Skeletal muscle tissue (tissue), 4 donors: ENCODE results near the gene ARV1. TPM values are rescaled to one million over a fixed set of nuclear protein-coding genes. Genes with fewer than 3 reads are reported as not detected.

Source experiments
- H3K27ac ChIP-seq: one replicate; pipeline ENCODE4 v1.7.0; 2013; ENCODE audit warnings: mild to moderate bottlenecking, low read depth, low read length, inconsistent platforms
- H3K27me3 ChIP-seq, 3 donors: one replicate each; pipeline ENCODE4 v1.7.0; 2013; ENCODE audit warnings: low read length in 3 of 3; ENCODE audit not compliant: control insufficient read depth in 3 of 3, insufficient read depth in 3 of 3
- H3K36me3 ChIP-seq, 3 donors: one replicate each; pipeline ENCODE4 v1.7.0; 2013; ENCODE audit warnings: low read length in 3 of 3; ENCODE audit not compliant: control insufficient read depth in 3 of 3, insufficient read depth in 3 of 3
- H3K4me1 ChIP-seq, 3 donors: one replicate each; pipeline ENCODE4 v1.7.0; 2013; ENCODE audit warnings: low read length in 3 of 3, mild to moderate bottlenecking in 3 of 3; ENCODE audit not compliant: control insufficient read depth in 3 of 3, insufficient read depth in 3 of 3
- H3K4me3 ChIP-seq, 3 donors: one replicate each; pipeline ENCODE4 v1.7.0; 2013; ENCODE audit warnings: low read length in 3 of 3
- H3K9ac ChIP-seq, 3 donors: one replicate each; pipeline ENCODE4 v1.7.0; 2013; ENCODE audit warnings: low read length in 3 of 3, mild to moderate bottlenecking in 3 of 3, moderate library complexity in 2 of 3, low read depth in 1 of 3
- H3K9me3 ChIP-seq, 3 donors: one replicate each; pipeline ENCODE4 v1.7.0; 2013; ENCODE audit warnings: low read length in 3 of 3; ENCODE audit not compliant: control insufficient read depth in 3 of 3
- total RNA-seq: library from RNA; depleted of rRNA; stranded (reverse); fragments of >200 nt; gene quantifications from one replicate; pipeline ENCODE4 v1.2.3, GENCODE V29; 2014
- donor health status: Osteomylitis.

Gene ARV1
- total RNA-seq, 1 donor from 2014 or later, result 10.4 TPM

DNA sequence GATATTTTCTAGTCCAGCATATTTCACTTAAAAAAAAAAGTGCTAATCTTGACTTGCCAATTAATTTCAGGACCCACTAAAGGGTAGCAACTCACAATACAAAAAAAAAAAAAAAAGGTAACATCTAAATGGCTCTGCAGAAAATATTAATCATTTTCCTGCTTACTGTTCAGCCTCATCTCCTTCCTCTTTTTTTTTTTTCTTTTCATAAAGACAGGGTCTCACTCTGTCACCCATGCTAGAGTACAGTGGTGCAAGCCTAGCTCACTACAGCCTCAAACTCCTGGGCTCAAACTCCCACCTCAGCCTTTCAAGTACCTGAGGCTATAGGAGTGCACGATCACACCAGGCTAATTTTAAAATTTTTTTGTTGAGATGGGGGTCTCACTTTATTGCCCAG, 30.6 kb upstream of the ARV1 start:
- no peaks in the 10 kb centered on the region for H3K4me1 ChIP-seq
- H3K4me3 ChIP-seq, result no peak overlapping the region
- H3K9ac ChIP-seq, result no peak overlapping the region
- H3K36me3 ChIP-seq, result peaks cover 2 to 7% (median 6%) of the 10 kb centered on the region in 3 donors
- no peaks in the 10 kb centered on the region for H3K9me3 ChIP-seq
- H3K27ac ChIP-seq, result no peak overlapping the region
- no peaks in the 10 kb centered on the region for H3K27me3 ChIP-seq

- no peaks in the 10 kb centered on the region for H3K27me3 ChIP-seq
- no peak overlapping the region for H3K4me3 ChIP-seq
- H3K9ac ChIP-seq, result no peak overlapping the region
- H3K36me3 ChIP-seq, result peaks cover 2 to 11% (median 6%) of the 10 kb centered on the region in 3 donors
- H3K27ac ChIP-seq, result no peak overlapping the region
- no peaks in the 10 kb centered on the region for H3K4me1 ChIP-seq
- no peaks in the 10 kb centered on the region for H3K9me3 ChIP-seq
Measured at GRCh38 chr1:230948903-230949302, 30.0 kb upstream of the ARV1 start.

DNA sequence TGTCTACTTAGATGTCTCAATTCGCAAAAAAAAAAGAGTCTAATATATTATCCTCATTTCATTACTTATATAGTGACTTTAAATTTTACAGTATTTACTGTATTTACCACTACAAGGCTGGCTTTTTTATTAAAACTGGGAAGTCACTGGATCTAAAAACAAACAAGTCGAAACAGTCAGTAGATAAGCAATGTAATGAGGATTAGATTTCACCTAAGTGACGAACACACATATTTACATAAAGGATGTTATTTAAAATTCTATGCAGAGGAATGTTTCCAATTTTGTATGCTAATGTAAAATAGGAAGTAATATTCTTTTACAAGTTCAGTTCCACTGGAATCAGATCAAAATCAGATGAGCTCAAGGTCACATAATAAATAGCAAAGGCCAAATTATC, 28.5 kb upstream of the ARV1 start:
- no peaks in the 10 kb centered on the region for H3K27me3 ChIP-seq
- H3K9ac ChIP-seq, result no peak overlapping the region
- H3K36me3 ChIP-seq, result peaks cover 0 to 9% (median 6%) of the 10 kb centered on the region in 3 donors
- H3K27ac ChIP-seq, result no peak overlapping the region
- H3K4me3 ChIP-seq, result no peak overlapping the region
- no peaks in the 10 kb centered on the region for H3K9me3 ChIP-seq
- H3K4me1 ChIP-seq, result no peaks in the 10 kb centered on the region

DNA sequence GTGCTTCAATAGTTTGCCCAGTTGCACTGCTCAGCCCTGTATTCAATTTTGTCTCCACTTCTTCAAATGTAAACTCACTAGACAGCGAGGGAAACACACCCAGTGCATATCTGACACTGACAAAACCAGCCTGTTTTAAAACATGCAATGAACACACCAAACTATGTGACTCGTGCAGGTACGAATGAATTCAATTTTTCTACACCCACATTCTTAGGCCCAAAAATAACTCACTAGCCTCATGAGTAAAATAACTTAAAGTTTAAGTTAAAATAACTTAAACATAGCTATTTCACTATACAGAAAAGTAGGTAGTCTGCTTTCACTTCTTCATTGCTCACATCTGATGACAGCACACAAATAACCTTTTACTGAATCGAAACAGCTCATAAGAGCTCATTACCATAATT, 21.3 kb upstream of the ARV1 start:
- Histone ChIP-seq H3K36me3 (peaks cover 3 to 18% (median 11%) of the 10 kb centered on the region in 3 donors), H3K4me3 (no peak overlapping the region), H3K9ac (no peak overlapping the region), H3K27me3 (no peaks in the 10 kb centered on the region), H3K27ac (no peak overlapping the region), H3K4me1 (no peaks in the 10 kb centered on the region), H3K9me3 (no peaks in the 10 kb centered on the region)

DNA sequence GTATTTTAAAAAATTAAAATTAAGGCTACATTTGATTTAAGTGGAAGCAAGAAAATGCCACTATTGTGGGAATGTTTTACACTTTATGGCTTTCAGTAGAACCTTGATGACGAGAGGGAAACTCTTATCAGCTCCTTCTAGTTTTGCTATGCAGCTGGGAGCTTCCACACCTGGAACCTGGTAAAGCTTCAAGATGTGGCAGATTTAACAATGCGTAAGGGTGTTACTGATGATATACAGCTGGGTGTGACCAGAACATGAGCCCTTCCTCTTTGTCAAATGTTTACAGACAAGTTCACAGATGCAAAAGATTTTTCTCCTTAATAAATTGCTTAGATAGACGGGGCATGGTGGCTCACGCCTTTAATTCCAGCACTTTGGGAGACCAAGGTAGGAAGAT, 20.5 kb upstream of the ARV1 start:
- H3K27me3 ChIP-seq, result no peaks in the 10 kb centered on the region
- H3K9ac ChIP-seq, result no peak overlapping the region
- no peak overlapping the region for H3K4me3 ChIP-seq
- H3K27ac ChIP-seq, result no peak overlapping the region
- peaks cover 3 to 18% (median 10%) of the 10 kb centered on the region in 3 donors for H3K36me3 ChIP-seq
- no peaks in the 10 kb centered on the region for H3K9me3 ChIP-seq
- H3K4me1 ChIP-seq, result no peaks in the 10 kb centered on the region

GRCh38 chr1:230964896-230965295, 14.0 kb upstream of the ARV1 start:
- no peaks in the 10 kb centered on the region for H3K4me1 ChIP-seq
- H3K27ac ChIP-seq, result no peak overlapping the region
- no peaks in the 10 kb centered on the region for H3K27me3 ChIP-seq
- H3K9ac ChIP-seq, result no peak overlapping the region
- no peaks in the 10 kb centered on the region for H3K9me3 ChIP-seq
- no peaks in the 10 kb centered on the region for H3K36me3 ChIP-seq
- H3K4me3 ChIP-seq, result no peak overlapping the region

- Histone ChIP-seq H3K4me1 (no peaks in the 10 kb centered on the region), H3K9me3 (no peaks in the 10 kb centered on the region), H3K27me3 (no peaks in the 10 kb centered on the region), H3K36me3 (peaks cover 0 to 3% (median 0%) of the 10 kb centered on the region in 3 donors), H3K9ac (no peak overlapping the region), H3K4me3 (no peak overlapping the region), H3K27ac (no peak overlapping the region)
Measured at GRCh38 chr1:230965535-230965934, 13.4 kb upstream of the ARV1 start.

- H3K36me3 ChIP-seq, result peaks cover 0 to 3% (median 0%) of the 10 kb centered on the region in 3 donors
- H3K4me3 ChIP-seq, result no peak overlapping the region
- no peaks in the 10 kb centered on the region for H3K27me3 ChIP-seq
- H3K4me1 ChIP-seq, result no peaks in the 10 kb centered on the region
- H3K9ac ChIP-seq, result no peak overlapping the region
- H3K9me3 ChIP-seq, result no peaks in the 10 kb centered on the region
- H3K27ac ChIP-seq, result no peak overlapping the region
Measured at GRCh38 chr1:230966358-230966873, 12.5 kb upstream of the ARV1 start.

DNA sequence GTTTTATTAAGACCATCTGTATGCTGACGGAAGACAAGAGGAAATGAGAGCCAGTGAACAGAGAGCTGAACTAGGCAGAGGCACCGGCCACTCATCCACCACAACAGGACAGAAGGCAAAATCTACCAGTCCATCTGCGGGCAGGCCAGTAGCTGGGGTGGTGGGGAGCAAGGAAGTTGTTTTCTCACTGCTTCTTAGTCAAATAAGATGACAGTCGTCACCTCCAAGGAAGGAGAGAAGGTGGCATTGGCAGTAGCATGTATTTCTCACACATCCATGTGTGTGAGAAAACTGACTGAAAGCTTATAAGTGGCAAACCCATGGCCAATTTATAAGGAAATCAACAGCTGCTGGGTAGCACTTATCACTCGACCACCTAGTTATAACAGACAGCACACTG, 8.5 kb upstream of the ARV1 start:
- H3K36me3 ChIP-seq, result peaks cover 0 to 3% (median 0%) of the 10 kb centered on the region in 3 donors

GRCh38 chr1:230971771-230972170, 7.1 kb upstream of the ARV1 start:
- H3K9me3 ChIP-seq, result no peaks in the 10 kb centered on the region
- H3K27ac ChIP-seq, result no peak overlapping the region
- no peaks in the 10 kb centered on the region for H3K27me3 ChIP-seq
- H3K9ac ChIP-seq, result no peak overlapping the region
- peaks cover 0 to under 1% (median 0%) of the 10 kb centered on the region in 3 donors for H3K4me1 ChIP-seq
- H3K36me3 ChIP-seq, result peaks cover 2 to 8% (median 5%) of the 10 kb centered on the region in 3 donors
- H3K4me3 ChIP-seq, result no peak overlapping the region

More for the DNA sequence above, 8.5 kb upstream of the ARV1 start:
- no peak overlapping the region for H3K9ac ChIP-seq
- H3K27ac ChIP-seq, result no peak overlapping the region
- H3K27me3 ChIP-seq, result no peaks in the 10 kb centered on the region
- H3K4me1 ChIP-seq, result no peaks in the 10 kb centered on the region
- H3K4me3 ChIP-seq, result no peak overlapping the region
- no peaks in the 10 kb centered on the region for H3K9me3 ChIP-seq
